GM12872 (cell line): ENCODE measurements around the gene RAB7A.

Source experiments
- TF ChIP-seq, protein P1 (sequence below): IDR thresholded peaks from 3 replicates; pipeline ENCODE4 v1.5.1; 2011; ENCODE audit warnings: low read depth, mild to moderate bottlenecking, low read length, moderate library complexity; ENCODE audit not compliant: insufficient read depth

RAB7A gene

DNA sequence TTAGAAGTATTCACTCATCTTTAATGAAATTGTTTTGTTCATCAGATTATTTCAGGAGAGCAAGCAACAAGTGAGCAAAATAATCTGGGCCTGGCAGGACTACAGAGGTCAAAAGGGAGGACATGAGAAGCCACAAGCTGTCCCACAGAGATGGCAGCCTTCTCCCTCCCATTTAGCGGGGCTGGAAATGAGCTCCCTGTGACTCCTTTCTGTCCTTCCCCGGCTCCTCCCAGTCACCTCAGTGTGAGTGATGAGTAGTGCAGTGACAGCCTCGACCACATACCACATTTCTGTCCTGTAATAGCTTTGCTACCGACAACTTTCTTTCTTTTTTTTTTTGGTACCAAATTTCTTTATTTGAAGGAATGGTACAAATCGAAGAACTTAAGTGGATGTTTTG is 38.0 kb downstream of the RAB7A start:
- TF ChIP-seq, protein P1, sequence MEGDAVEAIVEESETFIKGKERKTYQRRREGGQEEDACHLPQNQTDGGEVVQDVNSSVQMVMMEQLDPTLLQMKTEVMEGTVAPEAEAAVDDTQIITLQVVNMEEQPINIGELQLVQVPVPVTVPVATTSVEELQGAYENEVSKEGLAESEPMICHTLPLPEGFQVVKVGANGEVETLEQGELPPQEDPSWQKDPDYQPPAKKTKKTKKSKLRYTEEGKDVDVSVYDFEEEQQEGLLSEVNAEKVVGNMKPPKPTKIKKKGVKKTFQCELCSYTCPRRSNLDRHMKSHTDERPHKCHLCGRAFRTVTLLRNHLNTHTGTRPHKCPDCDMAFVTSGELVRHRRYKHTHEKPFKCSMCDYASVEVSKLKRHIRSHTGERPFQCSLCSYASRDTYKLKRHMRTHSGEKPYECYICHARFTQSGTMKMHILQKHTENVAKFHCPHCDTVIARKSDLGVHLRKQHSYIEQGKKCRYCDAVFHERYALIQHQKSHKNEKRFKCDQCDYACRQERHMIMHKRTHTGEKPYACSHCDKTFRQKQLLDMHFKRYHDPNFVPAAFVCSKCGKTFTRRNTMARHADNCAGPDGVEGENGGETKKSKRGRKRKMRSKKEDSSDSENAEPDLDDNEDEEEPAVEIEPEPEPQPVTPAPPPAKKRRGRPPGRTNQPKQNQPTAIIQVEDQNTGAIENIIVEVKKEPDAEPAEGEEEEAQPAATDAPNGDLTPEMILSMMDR = no peak

DNA sequence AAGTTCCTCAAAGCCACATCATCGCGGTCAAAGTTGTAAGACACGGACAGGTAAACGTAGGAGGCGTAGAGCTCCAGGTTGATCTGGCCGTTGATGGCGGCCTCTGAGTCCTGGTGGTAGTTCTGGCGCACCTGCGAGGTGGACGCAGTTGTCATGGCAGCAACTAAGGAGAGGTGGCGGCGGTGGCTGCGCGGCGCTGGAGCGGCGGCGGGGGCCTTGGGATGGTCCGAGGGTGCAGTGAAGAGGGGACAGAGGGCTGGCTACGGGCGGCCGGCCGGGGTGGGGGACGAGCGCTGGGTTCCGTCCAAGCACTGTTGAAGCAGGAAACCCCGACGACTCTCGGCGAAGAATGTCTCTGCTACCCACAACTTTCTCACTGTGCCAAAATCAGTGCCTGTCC is 38.9 kb downstream of the RAB7A start:
- TF ChIP-seq, protein P1 = no peak

DNA sequence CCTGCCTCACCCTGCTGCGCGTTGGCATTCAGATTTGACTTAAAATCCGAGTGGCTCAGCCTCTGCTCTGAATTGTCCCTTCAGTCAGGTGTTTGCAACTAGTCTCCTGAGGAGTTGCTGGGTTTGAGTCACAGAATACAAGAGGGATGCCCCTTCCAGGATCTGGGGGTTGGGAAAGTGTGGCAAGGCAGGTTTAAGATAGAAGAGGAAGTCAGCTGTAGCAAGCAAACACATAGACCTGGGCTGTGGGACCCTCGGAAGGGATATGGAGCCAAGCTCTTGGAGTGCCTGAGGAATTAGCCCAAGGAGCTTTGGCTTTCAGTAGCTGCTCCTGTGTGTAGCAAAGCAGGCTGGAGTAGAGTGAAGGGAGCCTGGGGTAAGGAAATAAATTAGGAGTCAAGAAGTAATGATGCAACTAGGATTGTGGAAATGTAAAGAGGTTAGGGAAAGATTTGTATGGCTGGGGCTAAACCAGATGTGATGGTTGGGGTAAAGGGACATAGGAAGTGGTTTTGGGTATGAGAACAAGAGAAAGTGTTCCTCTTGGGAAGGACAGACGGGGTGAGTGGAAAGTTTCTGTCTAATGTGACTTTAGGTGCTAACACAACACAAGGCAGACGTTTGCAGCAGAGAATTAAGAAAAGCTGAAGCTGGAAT is 41.2 kb downstream of the RAB7A start:
- TF ChIP-seq, protein P1 = no peak

DNA sequence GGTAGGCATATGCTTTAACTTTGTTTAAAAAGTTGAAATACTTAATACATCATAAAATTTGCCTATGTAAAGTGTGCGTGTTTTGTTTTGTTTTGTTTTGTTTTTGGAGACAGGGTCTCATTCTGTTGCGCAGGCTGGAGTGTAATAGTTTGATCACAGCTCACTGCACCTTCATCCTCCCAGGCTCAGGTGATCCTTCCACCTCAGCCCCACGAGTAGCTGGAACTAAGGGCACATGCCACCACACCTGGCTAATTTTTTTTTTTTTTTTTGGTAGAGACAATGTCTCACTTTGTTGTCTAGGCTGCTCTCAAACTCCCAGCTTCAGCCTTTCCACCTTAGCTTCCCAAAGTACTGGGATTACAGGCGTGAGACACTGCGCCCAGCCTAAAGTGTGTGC is 42.5 kb downstream of the RAB7A start:
- TF ChIP-seq, protein P1 = no peak

DNA sequence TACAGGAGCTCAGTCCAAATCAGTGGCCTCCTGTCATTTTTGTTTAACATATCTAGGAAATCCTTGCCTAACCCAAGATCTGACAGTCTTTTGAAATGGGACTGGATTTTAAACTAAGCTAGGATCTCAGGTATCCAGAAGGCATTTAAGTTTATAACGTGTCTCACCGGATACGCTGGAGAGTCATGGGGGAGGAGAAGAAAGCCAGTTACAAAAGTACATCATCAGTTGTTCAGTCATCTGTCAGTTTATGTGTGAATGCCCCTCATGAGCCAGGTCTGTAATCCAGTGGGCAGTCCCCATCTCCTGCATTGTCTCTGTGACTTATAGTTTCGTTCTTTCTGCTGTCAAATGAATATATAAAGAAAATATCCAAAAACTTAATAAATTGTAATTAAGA is 44.4 kb downstream of the RAB7A start:
- TF ChIP-seq, protein P1 = no peak

DNA sequence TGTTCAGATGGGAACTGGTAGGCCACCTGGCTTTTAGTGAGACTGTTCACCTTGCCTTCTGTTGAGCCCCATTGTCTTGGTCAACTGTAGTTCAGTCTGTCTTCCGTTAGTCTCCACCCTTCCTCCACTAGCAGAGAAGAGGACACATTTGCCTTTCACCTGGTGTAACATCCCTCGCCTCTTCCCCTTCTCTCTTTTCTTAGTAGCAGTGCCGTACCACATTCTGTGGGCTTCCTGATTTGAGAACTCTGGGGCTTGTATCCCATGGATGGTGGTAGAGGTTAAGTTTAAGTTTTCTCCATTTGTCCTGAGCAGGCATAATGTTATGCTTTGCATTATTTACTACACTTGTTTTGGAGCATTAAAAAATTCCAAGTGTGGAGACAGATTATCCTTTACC is 49.3 kb downstream of the RAB7A start:
- TF ChIP-seq, protein P1 = no peak

DNA sequence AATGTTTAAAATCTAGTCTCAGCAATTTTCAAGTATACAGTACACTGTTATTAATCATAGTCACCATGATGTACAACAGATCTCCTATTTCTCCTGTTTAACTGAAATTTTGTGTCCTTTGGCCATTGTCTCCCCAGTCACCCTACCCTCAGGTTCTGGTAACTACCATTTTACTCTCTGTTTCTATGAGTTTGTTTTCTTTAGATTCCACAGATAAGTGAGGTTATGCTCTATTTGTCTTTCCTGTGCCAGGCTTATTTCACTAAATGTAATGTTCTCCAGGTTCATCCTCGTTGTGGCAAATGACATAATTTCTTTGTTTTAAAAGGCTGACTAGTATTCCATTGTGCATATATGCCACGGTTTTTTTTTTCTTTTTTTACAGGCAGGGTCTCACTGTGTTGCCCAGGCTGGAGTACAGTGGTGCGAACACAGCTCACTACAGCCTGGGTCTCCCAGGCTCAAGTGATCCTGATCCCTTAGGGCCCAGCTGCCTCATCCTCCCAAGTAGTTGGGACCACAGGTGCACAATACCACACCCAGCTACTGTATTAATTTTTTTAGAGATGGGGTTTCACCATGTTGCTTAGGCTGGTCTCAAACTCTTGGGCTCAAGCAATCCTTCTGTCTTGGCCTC is 50.0 kb downstream of the RAB7A start:
- TF ChIP-seq, protein P1 = no peak
